Kidney (tissue), 14 donors: Measurements from ENCODE around the gene ABCA7. TPM values are rescaled to one million over a fixed set of nuclear protein-coding genes. Genes with fewer than 3 reads are reported as not detected.

Experiments used
- DNase-seq, 5 donors: peaks; one replicate each; pipeline ENCODE4 v3.0.0-alpha.2; 2013 to 2020
- FAIRE-seq: peaks from 2 replicates; lab custom pipeline; 2012; peaks lifted over from hg19 to GRCh38; lab: Jason Lieb, UNC
- H3K27ac ChIP-seq, 2 donors: one replicate each; pipeline ENCODE4 v1.7.0; 2013; ENCODE audit warnings: low read depth in 2 of 2, low read length in 2 of 2, inconsistent platforms in 1 of 2
- H3K27me3 ChIP-seq: one replicate; pipeline ENCODE4 v1.7.1; 2013; ENCODE audit warnings: low read length, inconsistent platforms; ENCODE audit not compliant: control insufficient read depth, insufficient read depth
- H3K36me3 ChIP-seq, 3 donors: one replicate each; pipeline versions ENCODE4 v1.7.0 to v1.7.1; 2013; ENCODE audit warnings: low read length in 3 of 3, control low read depth in 1 of 3, inconsistent platforms in 1 of 3; ENCODE audit not compliant: insufficient read depth in 3 of 3, control insufficient read depth in 2 of 3
- H3K4me1 ChIP-seq, 3 donors: one replicate each; pipeline versions ENCODE4 v1.7.0 to v1.7.1; 2013; ENCODE audit warnings: low read length in 3 of 3, inconsistent platforms in 1 of 3, low read depth in 1 of 3; ENCODE audit not compliant: control insufficient read depth in 2 of 3, insufficient read depth in 2 of 3
- H3K4me3 ChIP-seq, 3 donors: one replicate each; pipeline versions ENCODE4 v1.7.0 to v1.8.1; 2013; ENCODE audit warnings: low read length in 3 of 3, control low read depth in 1 of 3, inconsistent platforms in 1 of 3
- H3K9ac ChIP-seq, 3 donors: one replicate each; pipeline versions ENCODE4 v1.7.0 to v1.7.1; 2013; ENCODE audit warnings: low read length in 3 of 3, control low read depth in 1 of 3, inconsistent platforms in 1 of 3
- H3K9me3 ChIP-seq, 3 donors: one replicate each; pipeline versions ENCODE4 v1.7.0 to v1.7.1; 2013; ENCODE audit warnings: low read length in 3 of 3, control low read depth in 1 of 3, inconsistent platforms in 1 of 3; ENCODE audit not compliant: control insufficient read depth in 2 of 3, insufficient read depth in 1 of 3
- intact Hi-C: fragments of 100-400 bp; cut with DNase I; formaldehyde crosslinking; loops from one replicate; pipeline ENCODE4 v1.11.1; 2022
- polyA plus RNA-seq: library from polyadenylated mRNA; stranded (reverse); fragments of 350-450 nt; fragmentation: Illumina TruSeq; extraction: RNeasy Lipid Tissue Mini Kit (QIAGEN cat#74804); gene quantifications from one replicate; pipeline ENCODE4 v1.2.3, GENCODE V29; 2014; ENCODE audit warnings: low read depth, low replicate concordance; ENCODE audit not compliant: insufficient read depth
- total RNA-seq: library from RNA; stranded (reverse); fragmentation: NEBNext Ultra II Directional; extraction: Animal tissue kit (Norgen Biotek cat#: 25700); gene quantifications from one replicate; pipeline ENCODE4 v1.2.1, GENCODE V29; 2021
- TF ChIP-seq, protein P1 (sequence below): IDR thresholded peaks from 3 replicates; pipeline ENCODE4 v1.5.1; 2012; ENCODE audit warnings: mild to moderate bottlenecking, moderate library complexity, borderline replicate concordance; ENCODE audit not compliant: insufficient read depth; ENCODE audit errors: extremely low read depth
- donor health status: control.
- donor health status: control.
- donor health status: control.
- donor health status: control.
- donor health status: control.
- donor health status: DM: yes; HTN: yes; CAD: no.
- donor health status: Normal renal cell carcinoma (clear cell type).

Gene ABCA7
- total and polyA plus RNA-seq, 2 donors from 2014 or later = 11.7 to 20.4 TPM

GRCh38 chr19:1063030-1063908 is 23.4 kb downstream of the ABCA7 start:
- no peak overlapping the region for H3K9ac ChIP-seq
- H3K9me3 ChIP-seq = peaks cover 0 to 6% (median 1%) of the 10 kb centered on the region in 3 donors
- FAIRE-seq = no peak
- no peaks in the 10 kb centered on the region for H3K27me3 ChIP-seq
- H3K36me3 ChIP-seq = peaks cover 0 to 5% (median 0%) of the 10 kb centered on the region in 3 donors
- DNase-seq = peak in 1 of 5 donors; percentile 81
- intact Hi-C loops = no loop called here
- TF ChIP-seq, protein P1, sequence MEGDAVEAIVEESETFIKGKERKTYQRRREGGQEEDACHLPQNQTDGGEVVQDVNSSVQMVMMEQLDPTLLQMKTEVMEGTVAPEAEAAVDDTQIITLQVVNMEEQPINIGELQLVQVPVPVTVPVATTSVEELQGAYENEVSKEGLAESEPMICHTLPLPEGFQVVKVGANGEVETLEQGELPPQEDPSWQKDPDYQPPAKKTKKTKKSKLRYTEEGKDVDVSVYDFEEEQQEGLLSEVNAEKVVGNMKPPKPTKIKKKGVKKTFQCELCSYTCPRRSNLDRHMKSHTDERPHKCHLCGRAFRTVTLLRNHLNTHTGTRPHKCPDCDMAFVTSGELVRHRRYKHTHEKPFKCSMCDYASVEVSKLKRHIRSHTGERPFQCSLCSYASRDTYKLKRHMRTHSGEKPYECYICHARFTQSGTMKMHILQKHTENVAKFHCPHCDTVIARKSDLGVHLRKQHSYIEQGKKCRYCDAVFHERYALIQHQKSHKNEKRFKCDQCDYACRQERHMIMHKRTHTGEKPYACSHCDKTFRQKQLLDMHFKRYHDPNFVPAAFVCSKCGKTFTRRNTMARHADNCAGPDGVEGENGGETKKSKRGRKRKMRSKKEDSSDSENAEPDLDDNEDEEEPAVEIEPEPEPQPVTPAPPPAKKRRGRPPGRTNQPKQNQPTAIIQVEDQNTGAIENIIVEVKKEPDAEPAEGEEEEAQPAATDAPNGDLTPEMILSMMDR = no peak
- peaks cover 0 to 13% (median 4%) of the 10 kb centered on the region in 3 donors for H3K4me1 ChIP-seq
- no peak overlapping the region for H3K4me3 ChIP-seq
- no peak overlapping the region for H3K27ac ChIP-seq

- DNase-seq = peak in 1 of 5 donors; percentile 70
- intact Hi-C loops = no loop called here
- Histone ChIP-seq H3K36me3 (no peaks in the 10 kb centered on the region), H3K27me3 (peaks cover 5% of the 10 kb centered on the region), H3K4me1 (peaks cover 0 to 19% (median 4%) of the 10 kb centered on the region in 3 donors), H3K9me3 (no peaks in the 10 kb centered on the region), H3K4me3 (no peak overlapping the region), H3K27ac (no peak overlapping the region), H3K9ac (no peak overlapping the region)
- FAIRE-seq = no peak
- TF ChIP-seq, protein P1 = no peak
Measured at GRCh38 chr19:1063909-1064660, 24.2 kb downstream of the ABCA7 start.

- no peak overlapping the region for H3K27ac ChIP-seq
- no peak overlapping the region for H3K9ac ChIP-seq
- intact Hi-C loops = no loop called here
- peaks cover 12% of the 10 kb centered on the region for H3K27me3 ChIP-seq
- TF ChIP-seq, protein P1 = peak; percentile 82
- H3K9me3 ChIP-seq = no peaks in the 10 kb centered on the region
- peaks cover 0 to 19% (median 4%) of the 10 kb centered on the region in 3 donors for H3K4me1 ChIP-seq
- DNase-seq (peak in 4 of 5 donors; percentile 64 to 90 (median 80)), FAIRE-seq (no peak)
- no peak overlapping the region for H3K4me3 ChIP-seq
- H3K36me3 ChIP-seq = no peaks in the 10 kb centered on the region
Measured at GRCh38 chr19:1064661-1065605, 25.0 kb downstream of the ABCA7 start.
